ENCODE results near the gene MYMK.
"Not testable (repeated sequence)": the region's sequence is repeated elsewhere in the genome, so short reads cannot be mapped to it uniquely, and the experiment has no call there.

The MYMK gene

GRCh38 chr9:133524679-133525228, at the start of gene MYMK:
TSS of gene MYMK (minus strand) at chr9:133524959. CDS start at chr9:133524844, 115 bp downstream.
- intact Hi-C loops (cut with DNase I) = no loop called here
- peak in 2 of 10 donors; percentile 74 to 75 for DNase-seq

- intact Hi-C loops (cut with DNase I) = loop anchor here (5.0 kb wide), 1 partner anchor 42 kb away; the partner anchor contains the start of gene ADAMTSL2
- DNase-seq = peak in 1 of 10 donors; percentile 83
Measured at GRCh38 chr9:133573791-133574515, 49.2 kb upstream of the MYMK start.

GRCh38 chr9:133572821-133573361, 48.1 kb upstream of the MYMK start:
- DNase-seq = peak; percentile 75 to 98 (median 85)
- intact Hi-C loops (cut with DNase I) = loop anchor here (5.0 kb wide), 1 partner anchor 41 kb away; the partner anchor contains the start of gene ADAMTSL2

- intact Hi-C loops (cut with DNase I) = loop anchor here (5.0 kb wide), 1 partner anchor 40 kb away; the partner anchor contains the start of gene ADAMTSL2
- DNase-seq = peak in 1 of 10 donors; percentile 68
Measured at GRCh38 chr9:133571896-133572595, 47.3 kb upstream of the MYMK start.

- intact Hi-C loops (cut with DNase I) = loop anchor here (5.0 kb wide), 1 partner anchor 39 kb away; the partner anchor contains the start of gene ADAMTSL2
- no peak for DNase-seq
Measured at GRCh38 chr9:133571391-133571890, 46.7 kb upstream of the MYMK start.

GRCh38 chr9:133570691-133571080, 45.9 kb upstream of the MYMK start:
- no peak for DNase-seq
- intact Hi-C loops (cut with DNase I) = loop anchor here (5.0 kb wide), 1 partner anchor 38 kb away; the partner anchor contains the start of gene ADAMTSL2

GRCh38 chr9:133569891-133570690, 45.3 kb upstream of the MYMK start:
- no peak for DNase-seq
- intact Hi-C loops (cut with DNase I) = loop anchor here (5.0 kb wide), 1 partner anchor 38 kb away; the partner anchor contains the start of gene ADAMTSL2

GRCh38 chr9:133569121-133569785, 44.5 kb upstream of the MYMK start:
- intact Hi-C loops (cut with DNase I) = no loop called here
- DNase-seq = no peak

- DNase-seq = no peak
- intact Hi-C loops (cut with DNase I) = no loop called here
Measured at GRCh38 chr9:133568186-133568585, 43.4 kb upstream of the MYMK start.

- no peak for DNase-seq
- intact Hi-C loops (cut with DNase I) = no loop called here
Measured at GRCh38 chr9:133566817-133567216, 42.1 kb upstream of the MYMK start.

- intact Hi-C loops (cut with DNase I) = no loop called here
- DNase-seq = no peak
Measured at GRCh38 chr9:133566382-133566781, 41.6 kb upstream of the MYMK start.

- intact Hi-C loops (cut with DNase I) = no loop called here
- DNase-seq = no peak
Measured at GRCh38 chr9:133564451-133565116, 39.8 kb upstream of the MYMK start.

- DNase-seq; intact Hi-C loops (cut with DNase I): not testable (repeated sequence)
Measured at GRCh38 chr9:133563814-133564213, 39.1 kb upstream of the MYMK start.

GRCh38 chr9:133563291-133563796, 38.6 kb upstream of the MYMK start:
- no peak for DNase-seq
- intact Hi-C loops (cut with DNase I) = no loop called here

- no peak for DNase-seq
- intact Hi-C loops (cut with DNase I) = no loop called here
Measured at GRCh38 chr9:133562611-133563290, 38.0 kb upstream of the MYMK start.

GRCh38 chr9:133561976-133562554, 37.3 kb upstream of the MYMK start:
- no peak for DNase-seq
- intact Hi-C loops (cut with DNase I) = no loop called here

GRCh38 chr9:133560944-133561343, 36.2 kb upstream of the MYMK start:
- no peak for DNase-seq
- intact Hi-C loops (cut with DNase I) = no loop called here

- DNase-seq = peak in 4 of 10 donors; percentile 43 to 93 (median 66)
- intact Hi-C loops (cut with DNase I) = no loop called here
Measured at GRCh38 chr9:133560311-133560710, 35.6 kb upstream of the MYMK start.

Measured in posterior cingulate gyrus (tissue), 11 donors.